Transverse colon (tissue), 3 donors: ENCODE data around the gene INPPL1.

Source experiments
- CTCF ChIP-seq, 5 experiments: fragments of 200-600 bp in 3 of 5; fragments of 450-650 bp in 2 of 5; sonication (generic) in 3 of 5; IDR thresholded peaks; 1 replicate in 2 of 5; 2 replicates in 3 of 5; pipeline ENCODE4 v1.5.1; 2016 to 2017; ENCODE audit warnings: antibody characterized with exemption in 5 of 5, inconsistent platforms in 3 of 5, mild to moderate bottlenecking in 2 of 5, moderate library complexity in 1 of 5
- POLR2A ChIP-seq: fragments of 450-650 bp; IDR thresholded peaks from one replicate; pipeline ENCODE4 v1.6.1; 2016; ENCODE audit warnings: antibody characterized with exemption, mild to moderate bottlenecking, moderate library complexity

GRCh38 chr11:72217841-72218240 lies 6.7 kb upstream of the INPPL1 start:
- TF ChIP-seq CTCF (IDR thresholded peaks at IDR 0.05) (no peak), POLR2A (no peak)
